HG03175 (cell line): Measurements from ENCODE around the gene TMEM248.
"Not testable (repeated sequence)": the region's sequence is repeated elsewhere in the genome, so short reads cannot be mapped to it uniquely, and the experiment has no call there.

ENCODE experiments used
- ATAC-seq: cut with Tn5 transposase; IDR thresholded peaks from one replicate; pipeline ENCODE4 v1.9.1; 2021; ENCODE audit warnings: mild to moderate bottlenecking, moderate library complexity; ENCODE audit not compliant: unreplicated experiment

TMEM248 gene

DNA sequence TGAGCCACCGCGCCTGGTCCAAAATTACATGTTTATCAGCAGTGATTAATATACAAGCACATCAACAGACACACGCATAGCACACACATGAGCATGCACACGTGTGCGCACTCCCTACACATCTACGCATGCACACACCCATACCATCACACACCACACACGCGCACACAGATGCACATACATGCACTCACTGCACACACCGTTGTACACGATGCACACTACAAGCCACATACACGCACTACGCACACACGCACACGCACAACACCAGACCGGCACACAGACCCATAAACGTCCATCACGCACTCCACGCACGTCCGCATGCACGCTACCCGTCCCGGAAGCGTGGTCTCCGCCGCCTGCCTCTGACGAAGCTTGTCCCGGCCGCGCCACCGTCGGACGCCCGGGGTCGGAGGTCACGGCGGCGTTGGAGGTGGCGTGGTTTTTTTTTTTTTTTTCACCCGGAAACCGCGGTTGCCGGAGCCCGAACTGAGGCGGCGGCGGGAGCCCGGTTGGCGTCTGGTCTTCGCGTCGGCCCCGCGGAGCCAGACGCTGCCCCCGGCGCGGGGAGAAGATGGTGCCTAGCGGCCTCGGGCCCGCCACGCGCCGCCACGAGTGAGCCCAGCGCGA lies at the start of gene TMEM248:
Gene TMEM248, plus strand, starts transcription at position 457 of the 627 bp plus-strand sequence. CDS start 20,641 bp downstream, outside the sequence.
- peak; percentile 82 for ATAC-seq

DNA sequence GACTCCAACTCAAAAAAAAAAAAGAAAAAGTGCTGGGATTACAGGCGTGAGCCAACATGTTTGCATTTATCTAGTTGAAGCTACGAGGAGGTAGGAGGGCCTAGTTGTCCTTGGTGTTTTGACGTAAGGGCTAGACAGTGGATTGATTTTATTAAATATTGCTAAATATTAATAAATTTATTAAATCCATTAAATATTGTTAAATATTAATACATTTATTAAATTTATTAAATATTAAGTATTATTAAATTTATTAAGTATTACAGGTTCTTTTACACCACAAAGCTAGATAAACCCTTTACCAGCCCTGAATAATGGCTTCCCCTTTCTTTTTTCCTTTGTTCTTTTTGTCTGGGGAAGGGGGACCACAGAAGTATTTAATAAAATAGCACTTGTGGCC lies 47.5 kb upstream of the TMEM248 start:
- no peak for ATAC-seq

DNA sequence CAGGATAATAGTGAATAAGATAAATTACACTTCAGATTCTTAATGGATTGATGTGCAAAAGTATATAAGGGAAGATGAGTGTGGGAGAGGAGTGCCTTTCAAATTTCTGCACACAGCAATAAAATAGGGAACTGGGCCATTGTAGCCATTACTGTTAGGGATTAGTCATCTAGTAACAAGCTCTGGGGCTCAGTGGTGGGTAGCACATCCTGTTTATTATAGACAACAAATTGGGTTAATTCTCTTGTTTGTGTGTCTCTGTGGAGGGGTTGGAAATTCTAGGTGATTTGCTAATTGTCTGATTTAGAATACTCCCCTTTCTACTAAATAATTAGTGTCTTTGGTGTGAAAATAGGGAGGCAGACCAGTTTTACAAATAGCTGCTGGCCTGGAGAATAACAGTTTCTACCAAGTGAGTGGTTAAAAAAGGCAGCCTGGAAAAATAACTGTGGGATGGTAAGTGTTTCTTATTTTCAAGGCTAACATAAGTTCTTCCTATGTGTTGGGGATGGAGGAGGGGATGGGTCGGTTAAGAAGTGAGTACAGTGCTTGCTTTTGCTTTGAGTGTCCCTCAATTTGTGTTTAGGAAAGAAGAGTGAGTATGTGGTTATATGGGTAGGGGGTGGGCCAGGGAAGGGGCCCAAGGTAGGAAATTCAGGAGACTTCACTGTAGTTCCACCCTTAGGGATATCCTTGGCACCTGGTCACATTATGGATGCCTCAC lies 43.3 kb upstream of the TMEM248 start:
- ATAC-seq: peak; percentile 99

- ATAC-seq: not testable (repeated sequence)
These were observed 42.7 kb upstream of the TMEM248 start for GRCh38 chr7:66878301-66878685.

GRCh38 chr7:66880053-66880452 lies 41.0 kb upstream of the TMEM248 start:
- ATAC-seq: no peak

- ATAC-seq: not testable (repeated sequence)
These were observed 40.4 kb upstream of the TMEM248 start for GRCh38 chr7:66880577-66880976.

DNA sequence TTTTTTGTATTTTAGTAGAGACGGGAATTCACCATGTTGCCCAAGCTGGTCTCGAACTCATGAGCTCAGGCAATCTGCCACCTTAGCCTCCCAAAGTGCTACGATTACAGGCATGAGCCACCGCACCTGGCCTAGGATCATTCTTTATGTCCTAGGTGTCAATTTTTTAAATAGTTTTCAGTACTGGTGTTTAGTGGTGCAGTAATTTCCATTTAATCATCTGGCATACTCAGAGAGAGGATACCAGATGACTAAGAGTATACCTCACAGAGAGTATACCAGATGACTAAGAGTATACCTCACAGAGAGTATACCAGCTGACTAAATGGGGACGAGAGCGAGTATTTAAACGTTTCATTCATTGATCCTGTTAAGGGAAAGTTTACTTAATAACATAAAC lies 37.3 kb upstream of the TMEM248 start:
- ATAC-seq: no peak

- ATAC-seq: not testable (repeated sequence)
These were observed 36.5 kb upstream of the TMEM248 start for GRCh38 chr7:66884556-66884955.

DNA sequence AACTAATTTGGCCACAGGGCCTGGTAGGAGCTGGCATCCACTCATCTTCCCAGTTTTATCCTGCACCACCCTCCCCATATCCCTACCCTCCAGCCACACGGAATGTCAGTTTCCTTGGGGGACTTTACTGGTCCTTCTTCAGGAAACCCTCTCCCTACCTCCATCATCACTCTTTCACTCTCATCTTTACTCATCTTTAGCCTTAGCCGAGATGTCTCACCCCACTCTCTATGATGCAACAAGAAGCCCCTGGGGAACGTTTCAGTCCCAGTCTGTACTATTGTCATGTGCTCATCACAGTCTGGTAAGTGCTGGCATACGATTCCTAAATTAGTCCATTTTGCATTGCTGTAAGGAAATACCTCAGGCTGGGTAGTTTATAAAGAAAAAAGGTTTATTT lies 34.9 kb upstream of the TMEM248 start:
- ATAC-seq: peak; percentile 64

GRCh38 chr7:66888223-66888622 lies 32.8 kb upstream of the TMEM248 start:
- ATAC-seq: not testable (repeated sequence)

GRCh38 chr7:66894463-66895080 lies 26.5 kb upstream of the TMEM248 start:
- no peak for ATAC-seq

GRCh38 chr7:66896441-66896840 lies 24.6 kb upstream of the TMEM248 start:
- no peak for ATAC-seq

DNA sequence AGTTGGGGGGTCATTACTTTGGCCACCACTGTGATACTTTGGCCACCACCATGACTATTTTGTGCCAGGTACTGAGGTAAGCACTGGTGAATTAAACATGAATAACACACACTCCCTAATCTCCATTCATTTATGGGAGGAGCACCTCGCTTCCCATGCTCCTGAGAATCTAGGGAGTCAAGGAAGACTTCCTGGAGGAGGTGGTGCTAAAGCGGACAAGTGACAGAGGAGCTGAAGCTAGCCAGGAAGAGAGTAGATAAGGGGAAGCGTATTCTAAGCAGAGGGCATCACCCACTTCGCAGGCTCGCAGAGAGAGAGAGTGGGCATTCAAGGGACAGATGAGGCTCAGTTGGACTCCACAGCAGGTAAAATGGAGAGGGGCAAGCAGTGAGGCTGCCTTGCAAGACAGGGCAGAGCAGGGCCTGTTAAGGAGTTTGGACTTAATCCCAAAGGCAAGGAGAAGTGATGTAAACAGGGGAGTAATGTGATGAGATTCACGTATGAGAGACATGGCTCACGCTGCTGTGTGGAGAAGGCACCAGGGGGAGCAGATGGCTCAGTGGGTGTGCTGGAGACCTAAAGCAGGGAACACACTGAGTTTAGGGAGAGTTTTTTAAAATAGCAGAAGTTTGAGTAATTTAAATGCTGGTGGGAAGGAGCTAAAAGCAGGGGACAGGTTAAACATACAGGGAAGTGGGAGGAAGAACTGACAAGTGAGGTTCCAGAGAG lies 21.3 kb upstream of the TMEM248 start:
- no peak for ATAC-seq

- no peak for ATAC-seq
These were observed 18.8 kb upstream of the TMEM248 start for GRCh38 chr7:66901941-66902843.

- ATAC-seq: no peak
These were observed 18.2 kb upstream of the TMEM248 start for GRCh38 chr7:66902844-66903180.

DNA sequence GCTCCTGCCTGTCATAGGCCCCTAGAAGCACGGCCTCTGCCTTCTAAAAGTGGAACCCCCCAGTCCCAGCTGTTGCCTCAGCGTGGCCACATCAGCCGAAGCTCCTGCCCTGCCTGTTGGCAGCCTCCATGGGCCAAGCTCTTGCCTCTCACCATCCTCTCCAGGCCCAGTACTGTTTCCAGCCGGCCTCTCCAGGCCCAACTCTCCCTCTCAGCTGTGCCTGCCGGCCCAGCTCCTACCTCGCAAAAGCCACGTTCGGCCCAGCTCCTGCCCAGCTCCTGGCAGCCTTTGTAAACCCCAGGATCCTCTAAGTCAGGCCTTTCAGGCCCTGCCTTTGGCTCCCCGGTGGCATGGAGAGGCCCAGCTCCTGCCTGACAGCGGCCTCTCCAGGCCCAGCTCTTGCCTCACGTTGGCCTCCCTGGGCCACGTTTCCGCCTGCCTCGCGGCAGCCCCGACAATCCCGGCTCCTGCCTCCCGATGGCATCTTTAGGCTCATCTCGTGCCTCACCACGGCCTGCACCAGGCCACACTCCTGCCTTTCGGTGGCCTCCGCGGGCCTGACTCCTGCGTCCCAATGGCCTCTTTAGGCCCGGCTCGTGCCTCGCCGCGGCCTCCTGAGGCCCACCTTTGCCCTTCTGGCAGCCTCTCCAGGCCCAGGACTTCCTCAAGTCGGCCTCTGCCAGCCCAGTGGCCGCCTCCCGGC lies 17.5 kb upstream of the TMEM248 start:
- ATAC-seq: no peak

DNA sequence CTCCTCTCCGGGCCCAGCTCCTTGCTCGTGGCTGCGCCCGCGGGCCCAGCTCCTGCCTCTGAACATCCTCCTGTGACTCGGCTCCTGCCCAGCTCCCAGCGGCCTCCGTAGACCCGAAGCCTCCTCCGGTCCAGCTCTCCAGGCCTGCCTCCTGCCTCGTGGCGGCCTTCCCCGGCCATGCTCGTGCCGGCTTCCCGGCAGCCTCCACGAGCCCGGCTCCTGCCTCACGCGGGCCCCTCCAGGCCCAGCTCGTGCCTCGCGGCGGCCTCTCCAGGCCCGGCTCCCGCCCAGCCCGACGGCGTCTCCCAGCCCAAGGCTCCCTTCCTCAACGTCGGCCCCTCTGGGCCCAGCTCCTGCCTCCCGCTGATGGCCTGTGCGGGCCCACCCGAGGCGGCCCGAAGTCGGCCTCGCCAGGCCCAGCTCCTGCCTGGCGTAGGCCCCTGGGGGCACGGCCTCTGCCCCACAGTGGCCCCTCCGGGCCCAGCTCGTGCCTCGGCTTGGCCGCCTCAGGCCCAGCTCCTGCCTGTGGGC lies 16.9 kb upstream of the TMEM248 start:
- no peak for ATAC-seq

DNA sequence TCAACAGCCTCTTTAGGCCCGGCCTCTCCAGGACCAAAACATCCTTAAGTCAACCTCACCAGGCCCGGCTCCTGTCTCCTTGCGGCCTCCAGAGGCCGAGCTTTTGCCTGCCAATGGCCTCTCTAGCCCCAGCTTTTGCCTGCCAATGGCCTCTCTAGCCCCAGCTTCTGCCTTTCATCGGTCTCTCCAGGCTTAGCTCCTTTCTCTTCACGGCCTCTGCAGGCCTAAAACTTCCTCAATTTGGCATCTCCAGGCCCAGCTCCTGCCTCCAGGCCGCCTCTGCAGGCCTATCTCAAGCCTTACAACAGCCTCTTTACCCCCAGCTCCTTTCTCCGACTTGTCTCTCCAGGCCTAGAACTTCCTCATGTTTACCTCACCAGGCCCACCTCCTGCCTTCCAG lies 15.7 kb upstream of the TMEM248 start:
- ATAC-seq: no peak

- ATAC-seq: no peak
These were observed 15.3 kb upstream of the TMEM248 start for GRCh38 chr7:66905689-66906088.

DNA sequence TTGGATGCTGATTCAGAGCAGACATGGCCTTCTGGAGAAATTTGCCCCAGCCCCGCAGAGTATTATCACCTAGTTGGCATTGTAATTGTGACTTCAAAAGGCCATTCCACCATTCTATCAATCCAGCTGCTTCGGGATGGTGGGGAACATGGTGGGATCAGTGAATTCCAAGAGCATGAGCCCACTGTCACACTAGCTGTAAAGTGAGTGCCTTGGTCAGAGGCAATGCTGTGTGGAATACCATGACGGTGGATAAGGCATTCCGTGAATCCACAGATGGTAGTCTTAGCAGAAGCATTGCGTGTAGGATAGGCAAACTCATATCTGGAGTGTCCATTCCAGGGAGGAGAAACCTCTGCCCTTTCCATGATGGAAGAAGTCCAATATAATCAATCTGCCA lies 13.3 kb upstream of the TMEM248 start:
- no peak for ATAC-seq
